OCI-LY1 (cell line): ENCODE results near the gene SNTG2.

Experiments used
- CTCF ChIP-seq: fragments of 200-600 bp; sonication (generic), shearing (Covaris generic); IDR thresholded peaks from 2 replicates; pipeline ENCODE4 v1.5.1; 2017; ENCODE audit warnings: mild to moderate bottlenecking, antibody characterized with exemption, low read length, moderate library complexity, mixed read lengths
- EZH2 ChIP-seq: fragments of 200-600 bp; sonication (generic), shearing (Covaris generic); IDR thresholded peaks from 2 replicates; pipeline ENCODE4 v1.8.0; 2017; ENCODE audit warnings: borderline replicate concordance, mixed run types, mild to moderate bottlenecking, antibody characterized with exemption, low read length, moderate library complexity, mixed read lengths

GRCh38 chr2:1272835-1273234 lies 322.2 kb downstream of the SNTG2 start:
- TF ChIP-seq EZH2 (no peak), CTCF (no peak)
